A549 (cell line): ENCODE measurements around the gene ARHGAP26.

Experiments used
- JUNB ChIP-seq: fragments of >200 bp; sonication (Bioruptor Twin); formaldehyde crosslinking; IDR thresholded peaks from 2 replicates; pipeline ENCODE4 v1.6.1; 2016
- RFX5 ChIP-seq: fragments of 450-650 bp; IDR thresholded peaks from 2 replicates; pipeline ENCODE4 v1.7.1; 2014; ENCODE audit warnings: antibody characterized with exemption, mild to moderate bottlenecking, moderate library complexity
- TP53 ChIP-seq: fragments of 250-450 bp; sonication (Bioruptor Pico); IDR thresholded peaks from 2 replicates; pipeline ENCODE4 v1.5.0; 2021; ENCODE audit warnings: mild to moderate bottlenecking, moderate library complexity
- TF ChIP-seq, protein P1 (sequence below): fragments of >200 bp; sonication (Bioruptor Twin); formaldehyde crosslinking; IDR thresholded peaks from 3 replicates; pipeline ENCODE4 v1.5.1; 2016
- TF ChIP-seq, protein P2 (sequence below): IDR thresholded peaks from 2 replicates; pipeline ENCODE4 v1.6.1; 2012

DNA sequence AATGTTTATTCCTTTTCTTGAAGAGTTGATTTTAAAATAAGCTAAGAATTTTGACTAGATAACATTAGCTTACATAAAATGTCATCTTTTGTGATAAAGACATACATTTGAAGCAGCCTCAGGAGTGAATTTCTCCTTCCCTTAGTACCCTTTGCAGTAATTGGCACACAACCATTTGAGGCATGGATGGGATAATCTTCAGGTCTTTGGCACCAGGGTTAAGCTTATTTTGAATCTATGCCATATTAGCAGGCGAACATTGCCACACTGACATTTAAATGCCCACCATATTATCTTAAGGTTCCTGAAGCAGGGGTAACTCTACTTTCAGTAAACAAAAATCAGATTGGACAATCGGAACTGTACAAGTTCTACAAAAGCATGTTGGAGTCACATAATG is 507.4 kb downstream of the ARHGAP26 start:
- TF ChIP-seq TP53 (no peak), RFX5 (no peak), JUNB (no peak)
- TF ChIP-seq, protein P1, sequence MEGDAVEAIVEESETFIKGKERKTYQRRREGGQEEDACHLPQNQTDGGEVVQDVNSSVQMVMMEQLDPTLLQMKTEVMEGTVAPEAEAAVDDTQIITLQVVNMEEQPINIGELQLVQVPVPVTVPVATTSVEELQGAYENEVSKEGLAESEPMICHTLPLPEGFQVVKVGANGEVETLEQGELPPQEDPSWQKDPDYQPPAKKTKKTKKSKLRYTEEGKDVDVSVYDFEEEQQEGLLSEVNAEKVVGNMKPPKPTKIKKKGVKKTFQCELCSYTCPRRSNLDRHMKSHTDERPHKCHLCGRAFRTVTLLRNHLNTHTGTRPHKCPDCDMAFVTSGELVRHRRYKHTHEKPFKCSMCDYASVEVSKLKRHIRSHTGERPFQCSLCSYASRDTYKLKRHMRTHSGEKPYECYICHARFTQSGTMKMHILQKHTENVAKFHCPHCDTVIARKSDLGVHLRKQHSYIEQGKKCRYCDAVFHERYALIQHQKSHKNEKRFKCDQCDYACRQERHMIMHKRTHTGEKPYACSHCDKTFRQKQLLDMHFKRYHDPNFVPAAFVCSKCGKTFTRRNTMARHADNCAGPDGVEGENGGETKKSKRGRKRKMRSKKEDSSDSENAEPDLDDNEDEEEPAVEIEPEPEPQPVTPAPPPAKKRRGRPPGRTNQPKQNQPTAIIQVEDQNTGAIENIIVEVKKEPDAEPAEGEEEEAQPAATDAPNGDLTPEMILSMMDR = no peak
- TF ChIP-seq, protein P2, sequence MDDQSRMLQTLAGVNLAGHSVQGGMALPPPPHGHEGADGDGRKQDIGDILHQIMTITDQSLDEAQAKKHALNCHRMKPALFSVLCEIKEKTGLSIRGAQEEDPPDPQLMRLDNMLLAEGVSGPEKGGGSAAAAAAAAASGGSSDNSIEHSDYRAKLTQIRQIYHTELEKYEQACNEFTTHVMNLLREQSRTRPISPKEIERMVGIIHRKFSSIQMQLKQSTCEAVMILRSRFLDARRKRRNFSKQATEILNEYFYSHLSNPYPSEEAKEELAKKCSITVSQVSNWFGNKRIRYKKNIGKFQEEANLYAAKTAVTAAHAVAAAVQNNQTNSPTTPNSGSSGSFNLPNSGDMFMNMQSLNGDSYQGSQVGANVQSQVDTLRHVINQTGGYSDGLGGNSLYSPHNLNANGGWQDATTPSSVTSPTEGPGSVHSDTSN = no peak
